Hepatic stellate cell (primary cell): ENCODE results near the gene TMEM41A.
A peak's percentile ranks its signal among the peaks of the same experiment; 100 is the strongest.

Experiments used
- DNase-seq: peaks from one replicate; pipeline ENCODE4 v3.0.0; 2011; ENCODE audit warnings: low spot score

TMEM41A gene

GRCh38 chr3:185498503-185499396, at the start of gene TMEM41A:
Gene TMEM41A (minus strand): TSS chr3:185499035. CDS start chr3:185498961, 74 bp downstream.
- peak; percentile 96 for DNase-seq

DNA sequence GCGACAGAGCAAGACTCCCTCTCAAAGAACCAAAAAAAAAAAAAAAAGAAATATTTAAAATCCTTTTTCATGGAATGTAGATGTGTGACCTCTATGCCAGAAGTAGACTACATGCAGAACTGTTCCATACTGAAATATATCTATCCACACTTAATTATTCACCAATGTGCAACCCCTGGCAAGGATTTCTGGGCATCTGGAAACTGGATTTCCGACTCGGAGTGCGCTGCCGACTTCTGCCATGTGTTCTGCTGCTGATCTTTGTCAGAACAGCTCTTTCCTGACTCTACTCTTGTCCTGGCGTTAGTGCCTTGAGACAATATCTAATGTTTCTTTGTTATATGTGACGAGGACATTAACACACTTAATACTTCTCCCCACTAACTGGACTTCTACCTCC, 41.9 kb upstream of the TMEM41A start:
- no peak for DNase-seq

DNA sequence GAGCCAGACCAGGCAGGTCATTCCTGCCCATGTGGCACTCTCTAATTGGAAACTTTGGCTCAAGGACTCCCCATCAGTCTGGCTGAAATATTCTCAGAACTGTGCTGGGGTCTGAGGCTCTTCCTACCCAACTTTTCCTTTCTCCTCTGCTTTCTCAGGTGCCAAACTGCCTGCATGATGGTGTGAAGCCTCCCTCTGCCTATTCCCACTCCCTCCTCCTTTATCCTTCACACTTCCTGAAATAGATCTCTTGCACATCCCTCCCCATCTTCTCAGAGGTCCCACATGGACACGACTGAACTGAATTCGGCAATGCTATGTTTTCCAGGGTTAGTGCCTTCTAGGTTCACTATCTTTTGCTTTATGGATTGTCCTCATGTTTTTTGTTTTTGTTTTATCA, 41.1 kb upstream of the TMEM41A start:
- DNase-seq, result no peak

- peak; percentile 36 for DNase-seq
Measured at GRCh38 chr3:185537369-185537970, 38.6 kb upstream of the TMEM41A start.

DNA sequence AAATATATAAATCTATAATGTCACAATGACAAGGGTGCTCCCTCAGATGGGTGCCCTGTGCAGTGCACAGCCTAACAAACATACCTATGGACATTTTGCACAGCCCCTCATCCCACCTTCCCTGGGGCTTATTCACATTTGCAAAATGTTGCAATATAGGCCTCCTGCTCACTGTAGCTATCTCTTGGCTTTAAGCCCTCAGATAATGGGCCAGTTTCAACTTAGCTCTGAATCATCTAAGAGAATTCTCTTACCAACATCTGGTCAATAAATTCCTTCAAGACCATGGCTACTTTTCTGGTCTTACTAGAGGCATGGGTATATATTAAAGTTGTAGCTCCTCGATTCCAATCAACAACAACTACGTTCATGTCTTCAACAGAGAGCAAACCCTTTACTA, 35.7 kb upstream of the TMEM41A start:
- no peak for DNase-seq

- DNase-seq, result no peak
Measured at GRCh38 chr3:185532901-185533300, 34.1 kb upstream of the TMEM41A start.

DNA sequence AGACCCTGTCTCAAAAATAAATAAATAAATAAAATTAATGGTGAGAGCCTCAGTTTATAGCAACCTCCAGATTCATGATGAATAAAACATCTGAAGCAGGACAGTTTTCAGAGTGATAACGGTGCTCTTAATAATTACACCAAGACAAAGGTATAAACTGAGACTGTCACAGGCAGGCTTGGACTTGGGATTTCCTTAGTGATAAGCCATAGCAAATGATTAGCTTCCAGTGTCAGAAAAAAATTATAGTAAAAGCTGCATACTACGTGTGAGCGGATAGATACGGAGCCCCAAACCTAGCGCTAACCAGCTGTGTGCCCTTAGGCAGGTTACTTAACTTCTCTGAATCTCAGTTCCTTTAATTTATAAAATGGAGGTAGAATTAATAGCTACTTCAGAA, 32.0 kb upstream of the TMEM41A start:
- no peak for DNase-seq

DNA sequence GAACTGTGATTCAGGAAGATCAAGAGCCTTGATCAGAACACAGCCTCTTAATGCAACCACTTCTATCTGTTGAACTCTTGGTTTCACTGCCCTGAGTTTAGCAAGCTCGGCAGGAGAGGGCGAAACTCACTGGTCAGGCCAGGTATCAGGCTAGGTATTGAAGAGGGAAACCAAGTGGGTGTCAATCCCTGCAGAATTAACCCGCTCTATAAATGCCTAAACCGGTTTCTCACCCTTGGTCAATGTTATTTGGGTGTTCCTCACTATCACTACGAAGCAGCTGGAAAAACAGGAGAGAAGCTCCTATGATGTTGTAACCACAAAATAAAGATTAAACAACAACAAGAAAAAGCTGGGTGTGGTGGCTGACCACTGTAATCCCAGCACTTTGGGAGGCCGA, 29.7 kb upstream of the TMEM41A start:
- DNase-seq, result no peak

GRCh38 chr3:185527364-185527763, 28.5 kb upstream of the TMEM41A start:
- no peak for DNase-seq

- no peak for DNase-seq
Measured at GRCh38 chr3:185526349-185526951, 27.6 kb upstream of the TMEM41A start.

GRCh38 chr3:185521349-185522138, 22.7 kb upstream of the TMEM41A start:
- DNase-seq, result no peak

DNA sequence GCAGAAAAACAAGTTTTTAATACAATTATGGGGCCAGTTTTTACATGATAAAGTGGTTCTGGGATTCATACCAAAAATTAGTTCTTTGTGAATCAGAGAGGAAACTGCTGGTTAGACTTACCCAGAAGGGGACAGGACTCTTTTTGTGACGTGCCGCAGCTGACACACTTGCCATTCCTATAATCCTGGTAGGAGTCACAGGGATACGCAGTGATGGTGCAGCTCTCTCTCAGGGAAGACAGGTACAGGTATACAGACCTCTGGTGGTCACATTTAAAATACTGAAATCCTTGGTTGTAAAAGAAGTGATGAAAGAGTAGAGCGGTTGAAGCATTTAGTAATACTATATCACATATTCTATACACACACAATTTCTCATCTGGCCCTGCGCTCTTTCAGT, 20.2 kb upstream of the TMEM41A start:
- no peak for DNase-seq

- DNase-seq, result no peak
Measured at GRCh38 chr3:185517387-185518130, 18.7 kb upstream of the TMEM41A start.

GRCh38 chr3:185511711-185512110, 12.9 kb upstream of the TMEM41A start:
- DNase-seq, result no peak

- DNase-seq, result no peak
Measured at GRCh38 chr3:185508335-185508991, 9.6 kb upstream of the TMEM41A start.

- no peak for DNase-seq
Measured at GRCh38 chr3:185507883-185508282, 9.0 kb upstream of the TMEM41A start.

- DNase-seq, result no peak
Measured at GRCh38 chr3:185504636-185505035, 5.8 kb upstream of the TMEM41A start.

- DNase-seq, result no peak
Measured at GRCh38 chr3:185503521-185503920, 4.7 kb upstream of the TMEM41A start.

DNA sequence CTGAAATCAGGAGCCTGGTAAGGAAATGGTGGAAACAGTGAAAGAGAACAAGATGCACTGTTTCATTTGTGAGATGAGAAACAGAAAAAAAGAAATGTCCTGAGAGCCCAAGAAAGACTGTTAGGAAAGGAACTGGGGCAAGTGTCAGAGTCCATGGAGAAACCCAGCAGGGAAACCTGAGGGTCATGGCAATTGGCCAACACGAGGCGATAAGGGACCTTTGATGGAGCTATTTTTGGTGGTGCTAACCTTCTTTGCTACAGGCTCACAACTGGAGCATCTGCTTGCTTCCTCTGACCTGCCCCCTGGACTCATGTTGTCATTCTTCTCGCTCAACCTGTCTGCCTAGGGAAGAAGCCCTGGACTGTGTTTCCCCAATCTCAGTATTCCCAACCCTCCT, 4.2 kb upstream of the TMEM41A start:
- no peak for DNase-seq

GRCh38 chr3:185490241-185490640, 8.6 kb downstream of the TMEM41A start:
- no peak for DNase-seq

- DNase-seq, result no peak
Measured at GRCh38 chr3:185489462-185489861, 9.4 kb downstream of the TMEM41A start.
